Pancreas (tissue), 10 donors: Measurements from ENCODE around the gene PIP5K1A. TPM values are rescaled to one million over a fixed set of nuclear protein-coding genes. Genes with fewer than 3 reads are reported as not detected.

Experiments
- ATAC-seq, 4 donors: fragments of 200-7000 bp; cut with Tn5 transposase; one replicate each; pipeline versions ENCODE4 v1.8.0 to v1.9.1; 2020; ENCODE audit warnings: mild to moderate bottlenecking in 4 of 4, moderate library complexity in 4 of 4
- DNase-seq, 6 donors: peaks; one replicate each; pipeline ENCODE4 v3.0.0-alpha.2; 2020
- FAIRE-seq: peaks from 2 replicates; lab custom pipeline; 2012; peaks lifted over from hg19 to GRCh38; lab: Jason Lieb, UNC
- H3K27ac ChIP-seq, 4 donors: fragments of 200-600 bp; sonication (generic); 1 replicate in 3 of 4; 2 replicates in 1 of 4; pipeline versions ENCODE4 v1.5.0 to v1.8.0; 2020
- H3K27me3 ChIP-seq, 4 donors: fragments of 200-600 bp; one replicate each; pipeline ENCODE4 v1.8.0; 2021
- H3K36me3 ChIP-seq, 3 donors: fragments of 200-600 bp; sonication (generic) in 1 of 3; one replicate each; pipeline versions ENCODE4 v1.5.0 to v1.8.0; 2020 to 2021
- H3K4me1 ChIP-seq, 3 donors: fragments of 200-600 bp; one replicate each; pipeline ENCODE4 v1.8.0; 2021
- H3K4me3 ChIP-seq, 4 donors: fragments of 200-600 bp; sonication (generic) in 2 of 4; one replicate each; pipeline versions ENCODE4 v1.5.0 to v1.8.0; 2020 to 2021
- H3K9me3 ChIP-seq, 4 donors: fragments of 200-600 bp; one replicate each; pipeline ENCODE4 v1.8.0; 2021
- CTCF ChIP-seq, 4 donors: fragments of 200-600 bp; sonication (generic) in 3 of 4; IDR thresholded peaks; one replicate each; pipeline versions ENCODE4 v1.5.0 to v1.8.0; 2021; ENCODE audit warnings: antibody characterized with exemption in 4 of 4
- WGBS, 2 donors: extraction: QIAGEN DNeasy Blood & Tissue Kit; methylation state at CpG; one replicate each; pipeline ENCODE4 v1.1.7; 2013; 5-methylcytosine and 5-hydroxymethylcytosine counted together
- intact Hi-C, 3 donors: fragments of 100-400 bp; cut with DNase I; formaldehyde crosslinking; loops; one replicate each; pipeline versions ENCODE4 v1.11.1 to v1.14.2; 2022
- polyA plus RNA-seq, 2 donors: library from polyadenylated mRNA; stranded (reverse); fragments of 200-250 nt; gene quantifications; one replicate each; pipeline ENCODE4 v1.2.3, GENCODE V29; 2013
- total RNA-seq, 6 donors: library from RNA; stranded (reverse); fragmentation: NEBNext Ultra II Directional in 4 of 6; extraction: Animal tissue kit (Norgen Biotek cat#: 25700) in 4 of 6; gene quantifications; one replicate each; pipeline versions ENCODE4 v1.2.1 to v1.2.4, GENCODE V29; 2021 to 2023
- donor health status: healthy with polysubstance abuse.
- donor health status: DM: no; HTN: no; CAD: no; lungs with moderate emphysema.
- donor health status: DM: no; HTN: no; CAD: no.
- donor health status: control.
- donor health status: control.
- donor health status: Bipolar disorder and iron deficiency.
- donor health status: DM: yes; HTN: yes; CAD: no.
- donor health status: DM: no; HTN: no; CAD: no.
- donor health status: DM: no; HTN: no; CAD: no.
- donor health status: DM: yes; HTN: yes; CAD: no.

Gene PIP5K1A
- total and polyA plus RNA-seq, 8 donors, result 10.1 to 22.6 (median 16.3) TPM

GRCh38 chr1:151292207-151293030 is 94.1 kb downstream of the PIP5K1A start:
- peak in 1 of 6 donors; percentile 41 for DNase-seq
- intact Hi-C loops, result no loop called here
- no peak for TF ChIP-seq CTCF (IDR thresholded peaks at IDR 0.05)
- H3K4me1 ChIP-seq, result no peaks in the 10 kb centered on the region
- no peak for FAIRE-seq
- no peaks in the 10 kb centered on the region for H3K9me3 ChIP-seq
- H3K27me3 ChIP-seq, result no peaks in the 10 kb centered on the region
- no peak overlapping the region for H3K4me3 ChIP-seq
- H3K27ac ChIP-seq, result no peak overlapping the region
- ATAC-seq, result peak in 2 of 4 donors; percentile 6 to 8
- 81 to 85% methylated on average over 13 of the region's 13 CpGs for WGBS, 2 donors
- peaks cover 7 to 87% (median 37%) of the 10 kb centered on the region in 3 donors for H3K36me3 ChIP-seq

- intact Hi-C loops, result no loop called here
- Histone ChIP-seq H3K4me3 (no peak overlapping the region), H3K4me1 (no peaks in the 10 kb centered on the region), H3K36me3 (peaks cover 1 to 87% (median 38%) of the 10 kb centered on the region in 3 donors), H3K27ac (no peak overlapping the region), H3K27me3 (no peaks in the 10 kb centered on the region), H3K9me3 (no peaks in the 10 kb centered on the region)
- 70 to 83% methylated on average over 6 of the region's 6 CpGs for WGBS, 2 donors
- DNase-seq (no peak), FAIRE-seq (no peak), ATAC-seq (peak in 1 of 4 donors; percentile 3)
- TF ChIP-seq CTCF (IDR thresholded peaks at IDR 0.05), result no peak
These were observed 94.7 kb downstream of the PIP5K1A start for GRCh38 chr1:151293093-151293492.

- DNase-seq (no peak), ATAC-seq (no peak), FAIRE-seq (no peak)
- H3K4me3 ChIP-seq, result no peak overlapping the region
- H3K36me3 ChIP-seq, result peaks cover 4 to 87% (median 45%) of the 10 kb centered on the region in 3 donors
- H3K9me3 ChIP-seq, result no peaks in the 10 kb centered on the region
- WGBS, 2 donors, result 90 to 96% methylated on average over 2 of the region's 2 CpGs
- intact Hi-C loops, result no loop called here
- TF ChIP-seq CTCF (IDR thresholded peaks at IDR 0.05), result no peak
- no peaks in the 10 kb centered on the region for H3K4me1 ChIP-seq
- H3K27me3 ChIP-seq, result no peaks in the 10 kb centered on the region
- H3K27ac ChIP-seq, result no peak overlapping the region
These were observed 96.5 kb downstream of the PIP5K1A start for GRCh38 chr1:151294742-151295462.

Other genes starting within 250 kb of the PIP5K1A start
- 100 to 1,000 TPM in 3 of 6 donors, 10 to 100 TPM in 3; 75.0 to 155 (median 94.6) TPM for gene CERS2, start 223.7 kb upstream of the PIP5K1A start, total RNA-seq
- gene CERS2, start 223.7 kb upstream of the PIP5K1A start, polyA plus RNA-seq, result 100 to 1,000 TPM; 112 to 122 TPM
- gene ANXA9, start 216.3 kb upstream of the PIP5K1A start, total RNA-seq, result 10 to 100 TPM; 11.7 to 17.6 (median 13.8) TPM
- 10 to 100 TPM; 18.1 to 30.7 TPM for gene ANXA9, start 216.3 kb upstream of the PIP5K1A start, polyA plus RNA-seq
- gene MINDY1, start 191.7 kb upstream of the PIP5K1A start, total RNA-seq, result 10 to 100 TPM; 24.1 to 35.5 (median 32.4) TPM
- gene MINDY1, start 191.7 kb upstream of the PIP5K1A start, polyA plus RNA-seq, result 10 to 100 TPM; 23.1 to 24.2 TPM
- gene PRUNE1, start 190.1 kb upstream of the PIP5K1A start, total RNA-seq, result 10 to 100 TPM in 2 of 6 donors, 1 to 10 TPM in 4; 6.4 to 11.1 (median 8.1) TPM
- 10 to 100 TPM in 1 of 2 donors, 1 to 10 TPM in 1; 6.7 to 16.7 TPM for gene PRUNE1, start 190.1 kb upstream of the PIP5K1A start, polyA plus RNA-seq
- gene BNIPL, start 162.0 kb upstream of the PIP5K1A start, total RNA-seq, result under 1 TPM; 0.12 to 0.40 (median 0.14) TPM
- gene BNIPL, start 162.0 kb upstream of the PIP5K1A start, polyA plus RNA-seq, result under 1 TPM; 0.31 to 0.34 TPM
- gene C1orf56, start 150.8 kb upstream of the PIP5K1A start, total RNA-seq, result 1 to 10 TPM; 2.6 to 4.1 (median 3.2) TPM
- 1 to 10 TPM; 3.0 to 4.8 TPM for gene C1orf56, start 150.8 kb upstream of the PIP5K1A start, polyA plus RNA-seq
- 10 to 100 TPM; 22.0 to 54.5 (median 27.0) TPM for gene CDC42SE1, start 138.9 kb upstream of the PIP5K1A start, total RNA-seq
- gene CDC42SE1, start 138.9 kb upstream of the PIP5K1A start, polyA plus RNA-seq, result 10 to 100 TPM; 32.0 to 40.9 TPM
- under 1 TPM; 0.19 to 0.86 (median 0.35) TPM for gene MLLT11, start 138.2 kb upstream of the PIP5K1A start, total RNA-seq
- gene MLLT11, start 138.2 kb upstream of the PIP5K1A start, polyA plus RNA-seq, result 1 to 10 TPM; 1.2 to 3.3 TPM
- gene GABPB2, start 127.8 kb upstream of the PIP5K1A start, total RNA-seq, result 1 to 10 TPM; 3.7 to 8.7 (median 5.7) TPM
- 1 to 10 TPM; 4.5 to 5.0 TPM for gene GABPB2, start 127.8 kb upstream of the PIP5K1A start, polyA plus RNA-seq
- gene SEMA6C, start 51.9 kb upstream of the PIP5K1A start, total RNA-seq, result 1 to 10 TPM in 5 of 6 donors, under 1 TPM in 1; 0.47 to 4.3 (median 1.9) TPM
- gene SEMA6C, start 51.9 kb upstream of the PIP5K1A start, polyA plus RNA-seq, result 10 to 100 TPM; 18.0 to 24.1 TPM
- 1 to 10 TPM in 3 of 6 donors, under 1 TPM in 3; 0.16 to 3.8 (median 0.90) TPM for gene TNFAIP8L2, start 41.9 kb upstream of the PIP5K1A start, total RNA-seq
- gene TNFAIP8L2, start 41.9 kb upstream of the PIP5K1A start, polyA plus RNA-seq, result 1 to 10 TPM; 1.3 to 2.9 TPM
- gene LYSMD1, start 32.6 kb upstream of the PIP5K1A start, total RNA-seq, result 1 to 10 TPM; 1.8 to 5.5 (median 3.4) TPM
- 1 to 10 TPM; 4.3 to 4.5 TPM for gene LYSMD1, start 32.6 kb upstream of the PIP5K1A start, polyA plus RNA-seq
- gene SCNM1, start 32.4 kb upstream of the PIP5K1A start, total RNA-seq, result 10 to 100 TPM in 3 of 6 donors, 1 to 10 TPM in 3; 7.7 to 18.1 (median 9.9) TPM
- gene SCNM1, start 32.4 kb upstream of the PIP5K1A start, polyA plus RNA-seq, result 10 to 100 TPM; 28.9 to 33.7 TPM
- gene TMOD4, start 22.6 kb upstream of the PIP5K1A start, total RNA-seq, result under 1 TPM in 4 of 6 donors, not detected in 2; 0.47 to 0.81 (median 0.56) TPM
- gene TMOD4, start 22.6 kb upstream of the PIP5K1A start, polyA plus RNA-seq, result not detected
- gene VPS72, start 8.4 kb upstream of the PIP5K1A start, total RNA-seq, result 10 to 100 TPM; 12.5 to 29.0 (median 23.7) TPM
- gene VPS72, start 8.4 kb upstream of the PIP5K1A start, polyA plus RNA-seq, result 10 to 100 TPM; 20.8 to 25.9 TPM
- 10 to 100 TPM; 53.7 to 83.6 (median 74.9) TPM for gene PSMD4, start 56.2 kb downstream of the PIP5K1A start, total RNA-seq
- gene PSMD4, start 56.2 kb downstream of the PIP5K1A start, polyA plus RNA-seq, result 100 to 1,000 TPM in 1 of 2 donors, 10 to 100 TPM in 1; 95.0 to 104 TPM
- 10 to 100 TPM; 14.8 to 23.4 (median 17.2) TPM for gene ZNF687, start 83.7 kb downstream of the PIP5K1A start, total RNA-seq
- 10 to 100 TPM in 1 of 2 donors, 1 to 10 TPM in 1; 9.8 to 14.3 TPM for gene ZNF687, start 83.7 kb downstream of the PIP5K1A start, polyA plus RNA-seq
- gene PI4KB, start 128.9 kb downstream of the PIP5K1A start, total RNA-seq, result 10 to 100 TPM; 20.0 to 36.5 (median 24.1) TPM
- 10 to 100 TPM; 33.3 to 44.2 TPM for gene PI4KB, start 128.9 kb downstream of the PIP5K1A start, polyA plus RNA-seq
- gene RFX5, start 148.7 kb downstream of the PIP5K1A start, total RNA-seq, result 10 to 100 TPM in 3 of 6 donors, 1 to 10 TPM in 3; 5.6 to 34.2 (median 8.6) TPM
- 1 to 10 TPM; 8.6 to 9.5 TPM for gene RFX5, start 148.7 kb downstream of the PIP5K1A start, polyA plus RNA-seq
- gene SELENBP1, start 174.2 kb downstream of the PIP5K1A start, total RNA-seq, result 10 to 100 TPM; 13.1 to 36.8 (median 25.2) TPM
- gene SELENBP1, start 174.2 kb downstream of the PIP5K1A start, polyA plus RNA-seq, result 10 to 100 TPM; 53.6 to 93.0 TPM
- 100 to 1,000 TPM in 3 of 6 donors, 10 to 100 TPM in 3; 61.9 to 106 (median 90.5) TPM for gene PSMB4, start 201.0 kb downstream of the PIP5K1A start, total RNA-seq
- 100 to 1,000 TPM; 172 to 217 TPM for gene PSMB4, start 201.0 kb downstream of the PIP5K1A start, polyA plus RNA-seq